Ramos (cell line): ENCODE measurements around the gene PUM1.
"Not testable (repeated sequence)": the region's sequence is repeated elsewhere in the genome, so short reads cannot be mapped to it uniquely, and the experiment has no call there.

ENCODE experiments used
- in situ Hi-C: fragments of 300-500 bp; cut with MboI; formaldehyde crosslinking; loops from one replicate; pipeline ENCODE4 v1.14.3; 2022; ENCODE audit warnings: low sequenced_read_pairs; ENCODE audit not compliant: unreplicated experiment

The PUM1 gene

GRCh38 chr1:30969903-30970302 is 95.6 kb downstream of the PUM1 start:
- in situ Hi-C loops, result no loop called here

GRCh38 chr1:30968220-30968971 is 97.1 kb downstream of the PUM1 start:
- in situ Hi-C loops, result no loop called here

GRCh38 chr1:30966690-30967369 is 98.7 kb downstream of the PUM1 start:
- in situ Hi-C loops, result no loop called here

GRCh38 chr1:30965924-30966599 is 99.5 kb downstream of the PUM1 start:
- in situ Hi-C loops, result no loop called here

- in situ Hi-C loops, result no loop called here
Observed at GRCh38 chr1:30964706-30965105, 100.8 kb downstream of the PUM1 start.

- in situ Hi-C loops, result no loop called here
Observed at GRCh38 chr1:30962609-30963508, 102.7 kb downstream of the PUM1 start.

GRCh38 chr1:30957560-30958222 is 107.8 kb downstream of the PUM1 start:
- in situ Hi-C loops, result no loop called here

GRCh38 chr1:30955448-30956015 is 110.0 kb downstream of the PUM1 start:
- in situ Hi-C loops, result no loop called here

- in situ Hi-C loops, result no loop called here
Observed at GRCh38 chr1:30953685-30954084, 111.8 kb downstream of the PUM1 start.

- in situ Hi-C loops, result no loop called here
Observed at GRCh38 chr1:30952098-30952497, 113.4 kb downstream of the PUM1 start.

- in situ Hi-C loops, result no loop called here
Observed at GRCh38 chr1:30950700-30951099, 114.8 kb downstream of the PUM1 start.

GRCh38 chr1:30950053-30950452 is 115.5 kb downstream of the PUM1 start:
- in situ Hi-C loops, result no loop called here

- in situ Hi-C loops, result not testable (repeated sequence)
Observed at GRCh38 chr1:30949487-30949838, 116.1 kb downstream of the PUM1 start.

- in situ Hi-C loops, result not testable (repeated sequence)
Observed at GRCh38 chr1:30948813-30949486, 116.6 kb downstream of the PUM1 start.

GRCh38 chr1:30948278-30948677 is 117.2 kb downstream of the PUM1 start:
- in situ Hi-C loops, result no loop called here

- in situ Hi-C loops, result no loop called here
Observed at GRCh38 chr1:30947212-30947611, 118.3 kb downstream of the PUM1 start.

- in situ Hi-C loops, result no loop called here
Observed at GRCh38 chr1:30942326-30942963, 123.1 kb downstream of the PUM1 start.

GRCh38 chr1:30940541-30940940 is 125.0 kb downstream of the PUM1 start:
- in situ Hi-C loops, result no loop called here
